BJ (cell line): ENCODE measurements around the gene RAG2. TPM values are rescaled to one million over a fixed set of nuclear protein-coding genes. Genes with fewer than 3 reads are reported as not detected.

ENCODE experiments used
- CTCF ChIA-PET: fragments of 350-600 bp; formaldehyde crosslinking; extraction: SDS; loops from one replicate; lab custom pipeline; 2021; ENCODE audit warnings: antibody characterized with exemption, inconsistent platforms; lab: Yijun Ruan, JAX
- POLR2A ChIA-PET: fragments of 300-600 bp; sonication (Branson Sonifier 250); formaldehyde crosslinking; extraction: SDS; loops from one replicate; lab custom pipeline; 2021; ENCODE audit warnings: antibody characterized with exemption; lab: Charles Lee
- DNase-seq: peaks from one replicate; pipeline ENCODE4 v3.0.0-alpha.2; 2011; ENCODE audit warnings: low read depth
- H3K27me3 ChIP-seq: 2 replicates; pipeline ENCODE4 v1.6.0; 2011; ENCODE audit warnings: low read length; ENCODE audit not compliant: control insufficient read depth, insufficient read depth
- H3K36me3 ChIP-seq: 2 replicates; pipeline ENCODE4 v1.5.1; 2011; ENCODE audit warnings: low read length; ENCODE audit not compliant: control insufficient read depth, insufficient read depth
- H3K4me3 ChIP-seq: 2 replicates; pipeline ENCODE4 v1.5.1; 2011; ENCODE audit warnings: low read depth, mild to moderate bottlenecking, control low read depth, low read length
- polyA minus RNA-seq: library from RNA; depleted of rRNA, polyadenylated mRNA; stranded (reverse); fragments of >200 nt; gene quantifications from 2 replicates; pipeline ENCODE4 v1.2.3, GENCODE V29; 2011; rRNA and poly(A)+ RNA removed
- polyA plus RNA-seq: library from polyadenylated mRNA; depleted of rRNA; stranded (reverse); fragments of >200 nt; gene quantifications from 2 replicates; pipeline ENCODE4 v1.2.3, GENCODE V29; 2011; rRNA removed
- TF ChIP-seq, protein P1 (sequence below): IDR thresholded peaks from 2 replicates; pipeline ENCODE4 v1.5.1; 2011; ENCODE audit warnings: low read depth, mild to moderate bottlenecking, control low read depth, inconsistent platforms, low read length, moderate library complexity; ENCODE audit not compliant: insufficient read depth

Gene RAG2
- polyA plus RNA-seq (not detected in 2 replicates), polyA minus RNA-seq (not detected in 2 replicates)

DNA sequence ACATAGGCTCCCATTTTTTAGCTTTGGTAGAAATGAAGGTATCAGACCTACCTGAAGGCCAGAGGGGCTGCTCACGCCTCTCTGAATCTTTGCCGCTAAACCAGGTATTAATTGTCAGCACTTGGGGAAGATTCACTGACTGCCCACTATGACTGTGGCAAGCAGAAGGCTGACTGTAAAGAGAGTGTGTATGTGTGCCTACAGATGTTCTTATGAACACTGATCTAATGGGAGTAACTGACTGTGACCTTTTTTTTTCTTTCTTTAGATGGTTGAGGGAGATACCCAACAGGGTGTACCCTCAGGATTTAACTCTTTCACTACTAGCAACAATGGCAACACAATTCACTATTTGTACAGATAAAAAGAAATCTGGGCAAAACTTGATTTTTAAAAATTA, at the start of gene RAG2:
TSS of gene RAG2 (minus strand) at position 186 of the 400 bp plus-strand sequence. CDS start 4,068 bp downstream, outside the sequence.
- no peak for DNase-seq
- Histone ChIP-seq H3K36me3 (no peaks in the 10 kb centered on the region), H3K27me3 (no peaks in the 10 kb centered on the region), H3K4me3 (no peak within 1 kb of the TSS)
- ChIA-PET POLR2A (no interaction called here), CTCF (no interaction called here)
- TF ChIP-seq, protein P1, sequence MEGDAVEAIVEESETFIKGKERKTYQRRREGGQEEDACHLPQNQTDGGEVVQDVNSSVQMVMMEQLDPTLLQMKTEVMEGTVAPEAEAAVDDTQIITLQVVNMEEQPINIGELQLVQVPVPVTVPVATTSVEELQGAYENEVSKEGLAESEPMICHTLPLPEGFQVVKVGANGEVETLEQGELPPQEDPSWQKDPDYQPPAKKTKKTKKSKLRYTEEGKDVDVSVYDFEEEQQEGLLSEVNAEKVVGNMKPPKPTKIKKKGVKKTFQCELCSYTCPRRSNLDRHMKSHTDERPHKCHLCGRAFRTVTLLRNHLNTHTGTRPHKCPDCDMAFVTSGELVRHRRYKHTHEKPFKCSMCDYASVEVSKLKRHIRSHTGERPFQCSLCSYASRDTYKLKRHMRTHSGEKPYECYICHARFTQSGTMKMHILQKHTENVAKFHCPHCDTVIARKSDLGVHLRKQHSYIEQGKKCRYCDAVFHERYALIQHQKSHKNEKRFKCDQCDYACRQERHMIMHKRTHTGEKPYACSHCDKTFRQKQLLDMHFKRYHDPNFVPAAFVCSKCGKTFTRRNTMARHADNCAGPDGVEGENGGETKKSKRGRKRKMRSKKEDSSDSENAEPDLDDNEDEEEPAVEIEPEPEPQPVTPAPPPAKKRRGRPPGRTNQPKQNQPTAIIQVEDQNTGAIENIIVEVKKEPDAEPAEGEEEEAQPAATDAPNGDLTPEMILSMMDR, result no peak

DNA sequence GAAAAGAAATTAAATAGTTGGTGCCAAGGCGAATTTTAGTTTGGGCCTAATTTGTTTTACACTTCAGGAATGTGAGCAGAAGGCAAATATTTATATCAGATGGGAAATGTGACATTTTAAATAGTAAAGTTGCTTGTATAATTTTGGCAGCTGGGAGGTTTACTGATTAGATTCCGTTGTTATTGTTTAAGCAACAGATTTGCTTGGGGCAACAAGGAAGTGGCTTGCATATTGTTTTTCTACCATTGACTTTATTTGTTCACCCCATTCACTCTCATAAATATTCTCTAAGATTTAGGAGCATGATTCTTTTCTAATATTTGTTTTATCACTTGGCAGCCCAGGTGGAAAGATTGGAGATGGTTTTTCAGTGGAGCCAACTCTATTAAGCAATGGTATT, 40.5 kb upstream of the RAG2 start:
- H3K36me3 ChIP-seq, result no peaks in the 10 kb centered on the region
- DNase-seq, result no peak
- no peaks in the 10 kb centered on the region for H3K27me3 ChIP-seq
- TF ChIP-seq, protein P1, result no peak
- H3K4me3 ChIP-seq, result no peak overlapping the region
- POLR2A ChIA-PET, result no interaction called here
- CTCF ChIA-PET, result no interaction called here

DNA sequence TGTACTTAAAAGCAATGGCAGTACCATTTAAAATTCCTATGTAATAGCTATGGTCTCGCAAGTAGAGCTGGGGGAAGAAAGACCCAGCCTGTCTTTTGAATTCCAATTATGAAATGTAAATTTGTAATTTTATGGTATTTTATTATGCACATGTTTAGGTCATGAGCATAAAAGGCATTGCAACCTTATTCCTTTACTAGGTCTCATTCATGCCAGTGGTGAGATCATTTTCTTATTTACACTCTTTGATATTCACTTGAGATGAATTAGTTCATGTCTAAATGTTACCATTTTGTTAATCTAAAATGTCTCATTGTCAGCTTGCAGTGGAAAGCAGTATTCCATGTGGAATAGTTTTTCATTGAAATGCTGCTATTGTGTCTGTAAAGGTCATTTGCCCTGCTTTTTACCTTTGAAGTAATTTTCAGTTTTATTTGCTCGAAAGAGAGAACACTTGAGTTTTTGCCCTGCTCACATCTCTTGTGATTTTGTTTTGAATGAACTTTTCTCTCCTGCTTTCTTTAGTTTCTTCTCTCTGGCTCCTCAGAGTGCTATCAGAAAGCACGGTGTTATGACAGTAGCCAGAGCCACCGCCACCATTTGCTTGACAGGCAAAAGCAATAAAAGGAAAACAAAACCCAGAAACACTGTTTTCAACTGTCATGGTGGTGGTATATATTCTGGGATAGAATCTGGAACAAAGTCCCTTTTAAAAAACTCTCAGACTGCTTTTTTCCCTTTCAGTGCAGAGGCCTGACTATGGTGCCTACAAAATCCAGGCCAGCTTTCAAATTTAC, 37.2 kb upstream of the RAG2 start:
- no peak for DNase-seq
- TF ChIP-seq, protein P1, result no peak
- H3K36me3 ChIP-seq, result no peaks in the 10 kb centered on the region
- ChIA-PET CTCF (interaction anchor here (1.0 to 1.4 kb wide), 2 partner anchors 18 to 71 kb away, joined by 5 to 7 read pairs; no protein-coding TSS in a partner anchor), POLR2A (interaction anchor here (0.7 kb wide), 1 partner anchor 20 kb away, joined by 3 read pairs; no protein-coding TSS in a partner anchor)
- H3K27me3 ChIP-seq, result no peaks in the 10 kb centered on the region
- no peak overlapping the region for H3K4me3 ChIP-seq

DNA sequence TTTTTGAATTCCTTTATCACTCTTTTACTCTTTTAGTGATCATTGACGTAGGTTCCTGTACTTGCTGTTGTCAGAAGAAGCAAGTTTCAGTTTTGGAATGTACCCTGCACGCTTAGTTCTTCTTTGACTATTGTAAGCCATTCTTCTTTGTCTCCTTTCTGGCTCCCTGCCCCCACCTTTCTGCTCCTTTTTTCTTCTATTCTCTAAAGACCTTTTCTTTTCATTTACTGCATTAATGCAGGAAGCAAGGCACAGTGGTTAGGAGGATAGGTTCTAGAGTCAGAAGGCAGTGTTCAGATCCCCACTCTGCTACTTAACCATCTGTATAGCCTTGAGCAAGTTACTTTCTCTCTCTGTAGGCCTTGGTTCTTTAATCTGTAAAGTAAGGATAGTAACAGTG, 33.7 kb upstream of the RAG2 start:
- no peaks in the 10 kb centered on the region for H3K27me3 ChIP-seq
- no peaks in the 10 kb centered on the region for H3K36me3 ChIP-seq
- TF ChIP-seq, protein P1, result no peak
- ChIA-PET CTCF (no interaction called here), POLR2A (no interaction called here)
- H3K4me3 ChIP-seq, result no peak overlapping the region
- DNase-seq, result no peak

DNA sequence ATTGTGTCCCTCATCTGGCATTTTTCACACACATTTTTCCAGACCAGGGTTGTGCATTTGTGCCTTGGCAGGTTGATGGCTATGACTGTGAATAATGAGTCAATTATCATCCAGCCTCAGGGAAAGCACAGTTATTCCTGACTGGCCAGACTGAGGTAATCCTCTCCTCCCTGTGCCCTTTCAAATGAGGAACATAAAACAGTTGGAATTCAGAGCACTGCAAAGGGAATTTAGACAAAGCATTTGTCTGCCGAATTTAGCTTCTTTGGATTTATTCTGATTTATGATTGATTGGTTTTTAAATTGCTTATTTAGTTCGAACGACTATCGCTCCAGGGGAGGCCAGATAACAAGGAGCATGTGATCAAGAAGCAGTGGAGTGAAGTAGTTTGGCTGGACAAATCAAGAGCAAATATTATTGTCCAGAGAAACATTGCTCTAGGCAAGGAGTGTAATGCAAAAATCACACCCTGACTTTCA, 30.8 kb upstream of the RAG2 start:
- Histone ChIP-seq H3K4me3 (no peak overlapping the region), H3K27me3 (no peaks in the 10 kb centered on the region), H3K36me3 (no peaks in the 10 kb centered on the region)
- TF ChIP-seq, protein P1, result no peak
- CTCF ChIA-PET, result interaction anchor here (0.6 kb wide), 1 partner anchor 117 kb away, joined by 3 read pairs; no protein-coding TSS in a partner anchor
- DNase-seq, result no peak
- POLR2A ChIA-PET, result no interaction called here
